ENCODE results near the gene OCIAD2.
"Not testable (repeated sequence)": the region's sequence is repeated elsewhere in the genome, so short reads cannot be mapped to it uniquely, and the experiment has no call there.

OCIAD2 gene

DNA sequence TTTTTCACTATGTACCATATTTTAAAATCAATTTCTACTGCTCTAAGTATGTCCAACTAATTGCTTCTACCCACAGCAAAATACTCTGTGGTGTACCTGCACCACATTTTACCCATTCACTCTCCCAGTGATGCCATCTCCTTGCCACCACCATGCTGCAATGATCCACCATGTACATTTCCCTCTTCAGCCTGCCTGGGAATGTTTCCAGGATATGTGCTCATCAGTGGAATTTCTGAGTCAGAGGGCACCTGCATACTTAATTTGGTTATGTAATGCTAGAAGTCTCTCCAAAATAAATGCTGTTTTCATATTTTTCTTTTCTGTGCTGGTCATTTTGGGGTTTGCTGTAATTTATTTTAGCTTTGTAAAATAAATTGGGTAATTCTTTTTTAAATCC lies 33.2 kb upstream of the OCIAD2 start:
- H3K27me3 ChIP-seq = no peaks in the 10 kb centered on the region
- H4K20me1 ChIP-seq = no peaks in the 10 kb centered on the region
- no peak for TF ChIP-seq Cebpa-rat (IDR thresholded peaks at IDR 0.05)
- peaks cover 7% of the 10 kb centered on the region for H3K9me3 ChIP-seq
- H3K4me2 ChIP-seq = no peak overlapping the region
- no peaks in the 10 kb centered on the region for H3K4me1 ChIP-seq
- no peaks in the 10 kb centered on the region for H3K36me3 ChIP-seq
- no peak overlapping the region for H3K27ac ChIP-seq
- no peak overlapping the region for H3K9ac ChIP-seq
- H3K4me3 ChIP-seq = no peak overlapping the region

DNA sequence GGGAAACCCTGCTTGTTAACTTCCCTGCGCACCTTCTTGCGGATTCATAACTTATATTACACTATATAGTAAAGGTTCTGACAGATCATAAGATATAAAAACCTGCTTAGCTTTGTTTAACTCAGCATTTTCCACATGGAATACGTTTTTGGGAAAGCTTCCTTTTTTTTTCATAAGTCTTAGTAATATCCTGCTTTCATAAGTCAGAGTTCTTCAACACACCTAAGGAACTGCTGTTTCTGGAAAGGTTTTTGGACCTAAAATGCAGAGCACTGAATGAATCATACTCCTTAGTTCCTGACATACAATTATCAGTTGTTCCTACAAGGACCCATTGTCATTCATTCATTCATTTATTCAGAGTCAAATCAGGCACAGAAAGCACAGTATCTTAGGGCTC lies 32.3 kb upstream of the OCIAD2 start:
- H3K27me3 ChIP-seq = no peaks in the 10 kb centered on the region
- H3K27ac ChIP-seq = no peak overlapping the region
- no peaks in the 10 kb centered on the region for H3K4me1 ChIP-seq
- no peaks in the 10 kb centered on the region for H4K20me1 ChIP-seq
- peaks cover 7% of the 10 kb centered on the region for H3K9me3 ChIP-seq
- no peak overlapping the region for H3K4me2 ChIP-seq
- TF ChIP-seq Cebpa-rat (IDR thresholded peaks at IDR 0.05) = no peak
- H3K9ac ChIP-seq = no peak overlapping the region
- no peak overlapping the region for H3K4me3 ChIP-seq
- no peaks in the 10 kb centered on the region for H3K36me3 ChIP-seq

GRCh38 chr4:48937033-48937432 lies 30.5 kb upstream of the OCIAD2 start:
- peaks cover 7% of the 10 kb centered on the region for H3K9me3 ChIP-seq
- no peaks in the 10 kb centered on the region for H3K4me1 ChIP-seq
- H3K27me3 ChIP-seq = no peaks in the 10 kb centered on the region
- no peak overlapping the region for H3K4me3 ChIP-seq
- H3K4me2 ChIP-seq = no peak overlapping the region
- TF ChIP-seq Cebpa-rat (IDR thresholded peaks at IDR 0.05) = no peak
- no peak overlapping the region for H3K27ac ChIP-seq
- H3K36me3 ChIP-seq = no peaks in the 10 kb centered on the region
- no peak overlapping the region for H3K9ac ChIP-seq
- H4K20me1 ChIP-seq = no peaks in the 10 kb centered on the region

DNA sequence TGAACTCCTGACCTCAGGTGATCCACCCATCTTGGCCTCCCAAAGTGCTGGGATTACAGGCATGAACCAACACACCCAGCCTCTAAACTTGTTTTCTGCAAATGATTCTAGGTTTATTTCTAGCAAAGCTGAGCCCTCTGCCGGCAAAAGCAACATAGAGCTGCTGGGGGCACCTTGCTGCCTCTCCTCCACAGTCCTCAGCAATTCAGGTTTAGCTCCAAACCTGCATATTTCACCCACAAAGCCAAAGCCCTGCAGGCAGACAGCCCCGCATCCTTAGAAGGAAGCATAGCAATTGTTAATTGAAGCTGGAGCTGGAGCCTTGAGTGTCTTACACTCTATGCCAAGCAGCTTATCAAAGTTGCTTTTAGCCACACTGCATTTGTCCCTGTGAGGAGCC lies 24.9 kb upstream of the OCIAD2 start:
- no peak for TF ChIP-seq Cebpa-rat (IDR thresholded peaks at IDR 0.05)
- Histone ChIP-seq H3K27ac (no peak overlapping the region), H3K4me3 (no peak overlapping the region), H3K4me2 (no peak overlapping the region), H4K20me1 (no peaks in the 10 kb centered on the region), H3K9ac (no peak overlapping the region), H3K4me1 (no peaks in the 10 kb centered on the region), H3K9me3 (peaks cover 22% of the 10 kb centered on the region), H3K36me3 (no peaks in the 10 kb centered on the region), H3K27me3 (no peaks in the 10 kb centered on the region)

GRCh38 chr4:48930654-48931053 lies 24.1 kb upstream of the OCIAD2 start:
- no peak for TF ChIP-seq Cebpa-rat (IDR thresholded peaks at IDR 0.05)
- Histone ChIP-seq H3K4me3 (no peak overlapping the region), H3K36me3 (no peaks in the 10 kb centered on the region), H3K4me2 (no peak overlapping the region), H3K4me1 (no peaks in the 10 kb centered on the region), H3K9ac (no peak overlapping the region), H3K27me3 (no peaks in the 10 kb centered on the region), H3K9me3 (peaks cover 22% of the 10 kb centered on the region), H4K20me1 (no peaks in the 10 kb centered on the region), H3K27ac (no peak overlapping the region)

DNA sequence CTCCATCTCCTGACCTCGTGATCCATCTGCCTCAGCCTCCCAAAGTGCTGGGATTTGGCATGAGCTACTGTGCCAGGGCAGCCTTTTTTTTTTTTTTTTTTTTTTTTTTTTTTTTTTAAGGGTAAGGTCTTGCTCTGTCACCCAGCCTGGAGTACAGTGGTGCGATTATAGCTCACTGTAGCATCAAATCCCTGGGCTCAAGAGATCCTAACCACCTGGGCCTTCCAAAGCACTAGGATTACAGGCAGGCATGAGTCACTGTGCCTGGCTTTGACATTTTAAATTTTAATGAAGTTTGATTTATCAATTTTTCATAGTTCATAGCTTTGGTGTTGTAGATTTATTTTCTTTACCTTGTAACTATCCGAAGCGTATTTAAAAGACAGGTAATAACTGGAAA lies 17.8 kb upstream of the OCIAD2 start:
- no peaks in the 10 kb centered on the region for H3K4me1 ChIP-seq
- H3K9ac ChIP-seq = no peak overlapping the region
- no peak overlapping the region for H3K4me2 ChIP-seq
- H3K4me3 ChIP-seq = no peak overlapping the region
- H3K36me3 ChIP-seq = no peaks in the 10 kb centered on the region
- peaks cover 8% of the 10 kb centered on the region for H3K9me3 ChIP-seq
- no peaks in the 10 kb centered on the region for H3K27me3 ChIP-seq
- no peak for TF ChIP-seq Cebpa-rat (IDR thresholded peaks at IDR 0.05)
- no peak overlapping the region for H3K27ac ChIP-seq
- no peaks in the 10 kb centered on the region for H4K20me1 ChIP-seq

DNA sequence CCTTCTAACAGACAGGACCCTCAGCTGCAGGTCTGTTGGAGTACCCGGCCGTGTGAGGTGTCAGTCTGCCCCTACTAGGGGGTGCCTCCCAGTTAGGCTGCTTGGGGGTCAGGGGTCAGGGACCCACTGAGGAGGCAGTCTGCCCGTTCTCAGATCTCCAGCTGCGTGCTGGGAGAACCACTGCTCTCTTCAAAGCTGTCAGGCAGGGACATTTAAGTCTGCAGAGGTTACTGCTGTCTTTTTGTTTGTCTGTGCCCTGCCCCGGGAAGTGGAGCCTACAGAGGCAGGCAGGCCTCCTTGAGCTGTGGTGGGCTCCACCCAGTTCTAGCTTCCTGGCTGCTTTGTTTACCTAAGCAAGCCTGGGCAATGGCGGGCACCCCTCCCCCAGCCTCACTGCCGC lies 16.5 kb upstream of the OCIAD2 start:
- not testable (repeated sequence) for H3K9me3 ChIP-seq, H3K4me2 ChIP-seq, H3K4me3 ChIP-seq, H3K4me1 ChIP-seq, H3K36me3 ChIP-seq, H3K27ac ChIP-seq, H3K27me3 ChIP-seq, H4K20me1 ChIP-seq, H3K9ac ChIP-seq

DNA sequence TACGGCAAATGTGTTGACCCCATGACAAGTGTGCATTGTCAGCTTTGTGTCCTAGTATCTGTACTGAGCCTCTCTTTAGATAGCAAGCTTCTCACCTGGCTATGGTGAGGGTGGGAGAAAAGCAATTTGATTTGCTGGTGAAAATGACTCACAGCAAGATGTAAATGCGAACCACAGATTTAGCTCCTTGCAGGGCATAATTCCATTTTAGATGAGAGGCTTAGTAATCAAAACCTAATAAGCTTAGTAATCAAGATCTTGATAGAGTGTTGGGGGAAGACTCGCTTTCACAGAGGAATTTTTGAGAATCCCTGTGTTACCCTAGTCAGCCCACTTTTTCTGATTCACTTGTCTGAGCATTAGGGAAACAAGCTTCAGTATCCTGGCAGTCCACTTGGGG lies 7.7 kb upstream of the OCIAD2 start:
- Histone ChIP-seq H3K27me3 (no peaks in the 10 kb centered on the region), H3K4me3 (no peak overlapping the region), H3K9me3 (no peaks in the 10 kb centered on the region), H3K36me3 (no peaks in the 10 kb centered on the region), H3K4me2 (no peak overlapping the region), H3K27ac (no peak overlapping the region), H3K9ac (no peak overlapping the region), H4K20me1 (no peaks in the 10 kb centered on the region), H3K4me1 (no peaks in the 10 kb centered on the region)
- TF ChIP-seq Cebpa-rat (IDR thresholded peaks at IDR 0.05) = no peak

- no peaks in the 10 kb centered on the region for H3K27me3 ChIP-seq
- H4K20me1 ChIP-seq = no peaks in the 10 kb centered on the region
- TF ChIP-seq Cebpa-rat (IDR thresholded peaks at IDR 0.05) = no peak
- no peak overlapping the region for H3K4me2 ChIP-seq
- no peaks in the 10 kb centered on the region for H3K4me1 ChIP-seq
- no peaks in the 10 kb centered on the region for H3K9me3 ChIP-seq
- H3K9ac ChIP-seq = no peak overlapping the region
- no peak overlapping the region for H3K27ac ChIP-seq
- H3K4me3 ChIP-seq = no peak overlapping the region
- no peaks in the 10 kb centered on the region for H3K36me3 ChIP-seq
Observed at GRCh38 chr4:48913346-48913745, 6.8 kb upstream of the OCIAD2 start.

DNA sequence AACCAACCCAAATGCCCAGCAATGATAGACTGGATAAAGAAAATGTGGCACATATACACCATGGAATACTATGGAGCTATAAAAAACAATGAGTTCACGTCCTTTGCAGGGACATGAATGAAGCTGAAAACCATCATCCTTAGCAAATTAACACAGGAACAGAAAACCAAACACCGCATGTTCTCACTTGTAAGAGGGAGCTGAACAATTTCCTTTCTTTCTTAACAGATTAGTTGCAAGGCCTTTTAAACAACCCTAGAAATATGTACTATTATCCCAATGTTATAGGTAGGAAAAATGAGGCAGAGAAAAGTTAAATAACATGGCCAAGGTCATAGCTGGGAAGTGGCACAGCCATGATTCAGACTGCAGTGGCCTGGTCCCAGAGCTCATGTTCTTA lies 5.8 kb upstream of the OCIAD2 start:
- Histone ChIP-seq H3K4me1 (no peaks in the 10 kb centered on the region), H3K9me3 (no peaks in the 10 kb centered on the region), H3K9ac (no peak overlapping the region), H3K4me2 (no peak overlapping the region), H3K27ac (no peak overlapping the region), H4K20me1 (no peaks in the 10 kb centered on the region), H3K36me3 (no peaks in the 10 kb centered on the region), H3K27me3 (no peaks in the 10 kb centered on the region), H3K4me3 (no peak overlapping the region)
- no peak for TF ChIP-seq Cebpa-rat (IDR thresholded peaks at IDR 0.05)

DNA sequence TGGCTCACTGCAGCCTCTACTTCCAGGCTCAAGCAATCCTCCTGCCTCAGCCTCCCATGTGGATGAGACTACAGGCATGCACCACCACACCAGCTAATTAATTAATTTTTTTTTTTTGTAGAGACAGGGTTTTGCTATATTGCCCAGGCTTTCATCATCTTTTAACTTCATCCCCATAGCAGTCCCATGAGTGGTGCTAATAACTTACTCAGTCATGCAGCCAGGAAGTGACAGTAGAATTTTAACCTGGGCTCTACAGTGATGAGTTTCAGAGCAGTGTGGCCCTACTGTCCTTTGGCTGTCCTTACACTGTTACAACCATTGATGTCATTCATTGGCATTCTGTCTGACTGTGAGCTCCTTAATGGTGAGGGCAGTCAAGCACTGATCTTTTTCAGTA lies 3.9 kb upstream of the OCIAD2 start:
- Histone ChIP-seq H3K27ac (no peak overlapping the region), H3K4me2 (no peak overlapping the region), H3K4me1 (peaks cover 15% of the 10 kb centered on the region), H3K9ac (no peak overlapping the region), H4K20me1 (no peaks in the 10 kb centered on the region), H3K4me3 (no peak overlapping the region), H3K27me3 (peaks cover 6% of the 10 kb centered on the region; the same call in 1 of the 2 replicates), H3K36me3 (no peaks in the 10 kb centered on the region), H3K9me3 (no peaks in the 10 kb centered on the region)
- no peak for TF ChIP-seq Cebpa-rat (IDR thresholded peaks at IDR 0.05)

All from BLaER1 (cell line).